Stimulated activated CD4-positive, alpha-beta T cell treated with anti-CD3 and anti-CD28 coated beads, TNF-alpha, amount 100 ng/mL, for 48 hours (primary cell): Measurements from ENCODE around the gene ANKLE1.
"Not testable (repeated sequence)": the region's sequence is repeated elsewhere in the genome, so short reads cannot be mapped to it uniquely, and the experiment has no call there.

ENCODE experiments used
- DNase-seq, 3 donors: peaks; one replicate each; pipeline ENCODE4 v3.0.0-alpha.2; 2020; ENCODE audit warnings: low read depth in 3 of 3

Gene ANKLE1

DNA sequence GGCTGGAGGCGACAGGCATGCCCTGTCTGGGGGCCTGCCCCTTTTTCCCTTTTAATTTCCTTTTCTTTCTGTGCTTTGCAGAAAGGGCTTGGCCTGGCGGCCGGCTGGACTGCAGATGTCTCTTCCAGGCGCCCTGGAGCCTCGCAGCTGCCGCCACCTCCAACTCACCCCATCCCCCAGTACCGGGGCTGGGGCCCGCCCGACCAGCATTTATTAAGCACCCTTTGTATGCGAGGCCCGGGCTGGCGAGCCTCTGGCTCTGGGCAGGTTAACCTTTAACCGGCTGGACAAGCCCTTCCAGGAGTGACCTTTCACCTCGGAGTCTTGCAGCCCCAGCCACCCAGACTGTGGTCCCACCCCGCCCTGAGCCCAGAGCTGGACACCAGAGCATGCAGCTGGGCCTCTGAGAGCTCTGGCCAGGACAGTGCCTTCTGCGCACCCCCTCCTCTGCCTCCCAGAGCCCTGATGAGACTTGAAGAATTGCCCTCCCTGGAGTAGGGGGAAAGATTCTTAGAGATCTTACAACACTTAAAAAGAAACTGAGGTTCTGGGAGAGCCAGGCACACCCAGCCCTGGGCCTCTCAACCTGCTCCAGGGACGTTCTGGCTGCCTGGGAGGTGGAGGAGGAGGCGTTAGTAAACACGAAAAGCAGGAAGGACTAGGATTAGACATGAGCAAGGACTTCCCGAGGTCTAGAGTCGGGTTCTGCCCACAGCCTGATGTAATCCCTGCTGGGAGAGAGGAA, 34.8 kb upstream of the ANKLE1 start:
- DNase-seq: no peak

- DNase-seq: no peak
Measured at GRCh38 chr19:17248011-17248776, 33.5 kb upstream of the ANKLE1 start.

- DNase-seq: no peak
Measured at GRCh38 chr19:17249887-17250548, 31.7 kb upstream of the ANKLE1 start.

- DNase-seq: no peak
Measured at GRCh38 chr19:17254636-17255035, 27.1 kb upstream of the ANKLE1 start.

GRCh38 chr19:17255150-17255621, 26.5 kb upstream of the ANKLE1 start:
- DNase-seq: no peak

GRCh38 chr19:17256130-17256529, 25.6 kb upstream of the ANKLE1 start:
- DNase-seq: no peak

DNA sequence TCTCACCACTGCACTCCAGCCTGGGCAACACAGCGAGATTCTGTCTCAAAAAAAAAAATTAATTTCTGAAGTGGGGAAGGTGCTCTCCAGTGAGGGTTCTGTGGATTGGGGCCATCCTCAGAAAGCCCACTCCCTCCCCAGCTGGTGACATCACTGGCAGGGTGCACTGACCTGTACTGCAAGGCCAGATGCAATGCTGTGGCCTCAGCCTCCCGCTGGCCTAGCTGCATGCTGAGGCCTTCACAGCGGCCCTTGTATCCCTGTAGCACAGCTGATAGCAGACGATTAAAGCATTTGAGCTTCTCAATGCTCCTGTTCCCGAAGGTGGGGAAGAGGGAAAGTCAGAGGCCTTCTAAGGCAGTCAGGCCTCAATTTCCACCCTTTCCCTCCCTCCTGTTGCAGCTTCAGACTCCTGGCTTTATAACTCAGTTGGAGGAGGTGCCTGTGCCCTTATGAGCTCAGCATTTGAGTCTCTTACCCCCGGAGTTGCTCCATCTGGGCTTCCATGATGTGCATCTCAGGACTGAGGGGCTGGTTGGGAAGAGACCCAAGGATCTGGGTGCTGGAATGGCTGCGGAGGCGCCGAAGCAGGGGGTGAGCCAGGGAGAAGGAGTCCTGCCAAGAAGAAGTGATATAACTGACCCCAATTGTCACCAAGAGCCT, 22.5 kb upstream of the ANKLE1 start:
- no peak for DNase-seq

- no peak for DNase-seq
Measured at GRCh38 chr19:17259934-17260333, 21.8 kb upstream of the ANKLE1 start.

- peak; percentile 85 to 88 (median 86) for DNase-seq
Measured at GRCh38 chr19:17260842-17261325, 20.8 kb upstream of the ANKLE1 start.

DNA sequence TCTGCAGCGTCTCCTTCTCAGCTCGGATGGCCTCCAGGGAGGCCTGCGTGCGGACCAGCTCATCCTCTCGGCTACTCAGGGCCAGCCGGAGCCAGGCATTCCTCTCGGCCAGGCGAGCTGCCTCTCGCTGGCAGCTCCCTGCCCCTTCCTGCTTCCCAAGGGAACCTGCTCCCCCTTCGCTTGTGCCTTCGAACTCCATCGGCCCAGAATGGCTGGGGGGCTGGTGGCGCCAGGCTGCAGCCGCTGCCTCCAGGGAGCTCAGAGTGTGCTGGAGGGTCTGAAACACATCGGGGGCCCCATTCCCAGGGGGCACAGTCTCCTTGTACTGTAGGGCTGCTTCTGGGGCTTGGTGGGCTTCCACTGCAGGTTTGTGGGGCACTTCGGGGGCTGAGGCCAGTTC, 19.1 kb upstream of the ANKLE1 start:
- no peak for DNase-seq

DNA sequence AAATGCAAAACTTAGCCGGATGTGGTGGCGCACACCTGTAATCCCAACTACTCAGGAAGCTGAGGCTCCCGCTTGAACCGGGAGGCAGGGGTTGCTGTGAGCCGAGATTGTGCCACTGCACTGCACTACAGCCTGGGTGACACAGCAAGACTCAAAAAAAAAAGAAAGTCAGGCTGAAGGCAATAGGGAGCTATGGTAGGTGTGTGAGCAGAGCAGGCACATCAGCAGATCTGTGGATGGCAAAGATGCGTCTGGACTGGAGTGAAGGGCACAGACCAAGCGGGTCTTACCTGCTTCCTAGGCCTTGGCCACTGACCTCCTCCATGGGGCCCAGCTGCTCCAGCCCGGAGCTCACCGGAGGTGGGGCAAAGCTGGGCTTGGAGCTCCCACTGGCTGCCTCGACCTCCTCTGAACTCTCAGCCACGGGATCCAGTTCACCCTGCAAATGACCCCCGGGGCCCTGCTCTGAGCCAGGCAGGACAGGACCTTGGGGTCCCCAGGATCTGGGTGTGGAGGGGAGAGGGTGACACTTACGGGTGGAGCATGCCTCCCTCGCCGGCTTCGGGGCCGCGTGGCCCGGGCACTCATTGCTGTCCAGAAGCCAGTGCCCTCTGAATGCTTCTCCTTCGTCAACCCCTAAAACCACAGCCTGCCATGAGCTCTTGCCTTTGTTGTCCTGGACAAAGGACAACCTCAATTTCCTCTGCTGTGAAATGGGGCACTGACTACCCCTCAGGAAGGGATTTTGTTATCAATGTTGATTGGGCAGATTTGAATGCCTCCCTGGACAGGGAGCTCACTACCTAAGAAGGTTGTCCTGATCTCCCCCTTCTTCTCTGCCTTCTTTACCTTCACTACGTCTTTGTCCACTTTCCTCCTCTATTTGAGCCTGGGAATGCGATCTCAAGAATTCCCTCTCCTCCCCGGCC, 17.7 kb upstream of the ANKLE1 start:
- no peak for DNase-seq

DNA sequence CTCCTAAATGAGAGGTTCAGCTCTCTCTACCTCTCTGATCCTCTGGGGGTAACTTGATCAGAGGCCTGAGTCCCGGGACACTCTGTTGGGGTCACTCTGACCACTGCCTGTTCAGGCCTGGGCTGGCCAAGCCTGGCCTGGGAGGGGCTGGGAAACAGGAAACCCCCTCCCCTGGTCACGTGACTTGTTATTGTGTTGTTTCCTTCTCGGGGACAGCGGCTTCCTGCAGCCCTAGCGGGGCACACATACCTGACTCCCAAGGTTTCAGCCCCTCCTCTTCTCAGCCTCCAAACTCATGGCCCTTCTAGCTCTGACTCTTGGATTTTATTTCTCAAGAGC, 17.1 kb upstream of the ANKLE1 start, which contains the start of gene USHBP1:
Gene USHBP1, minus strand, starts transcription at position 105 of the 339 bp plus-strand sequence. CDS start 446 bp downstream, outside the sequence.
- DNase-seq: no peak

GRCh38 chr19:17266026-17266425, 15.7 kb upstream of the ANKLE1 start:
- no peak for DNase-seq

DNA sequence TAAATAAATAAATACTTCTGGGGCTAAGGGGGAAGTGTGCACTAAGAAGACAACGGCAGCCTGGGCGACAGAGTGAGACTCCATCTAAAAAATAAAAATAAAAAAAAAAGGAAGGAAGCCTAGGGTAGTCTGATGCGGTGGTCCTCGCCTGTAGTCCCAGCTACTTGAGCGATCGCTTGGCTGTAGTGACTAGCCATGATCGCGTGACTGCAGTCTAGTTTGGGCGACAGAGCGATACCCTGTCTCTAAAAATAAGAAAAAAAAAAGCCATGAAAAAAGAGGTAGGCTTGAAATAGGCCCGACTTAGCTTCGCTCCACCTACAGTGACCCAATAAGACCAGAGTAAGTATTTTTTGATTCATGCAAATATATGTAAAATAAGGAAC, 15.1 kb upstream of the ANKLE1 start:
- no peak for DNase-seq

GRCh38 chr19:17266975-17267788, 14.5 kb upstream of the ANKLE1 start, which contains the start of gene BABAM1:
TSS of gene BABAM1 (plus strand) at chr19:17267443. CDS start at chr19:17268807, 1,364 bp downstream.
- peak; percentile 86 to 96 (median 95) for DNase-seq

- no peak for DNase-seq
Measured at GRCh38 chr19:17268754-17269153, 12.9 kb upstream of the ANKLE1 start.

DNA sequence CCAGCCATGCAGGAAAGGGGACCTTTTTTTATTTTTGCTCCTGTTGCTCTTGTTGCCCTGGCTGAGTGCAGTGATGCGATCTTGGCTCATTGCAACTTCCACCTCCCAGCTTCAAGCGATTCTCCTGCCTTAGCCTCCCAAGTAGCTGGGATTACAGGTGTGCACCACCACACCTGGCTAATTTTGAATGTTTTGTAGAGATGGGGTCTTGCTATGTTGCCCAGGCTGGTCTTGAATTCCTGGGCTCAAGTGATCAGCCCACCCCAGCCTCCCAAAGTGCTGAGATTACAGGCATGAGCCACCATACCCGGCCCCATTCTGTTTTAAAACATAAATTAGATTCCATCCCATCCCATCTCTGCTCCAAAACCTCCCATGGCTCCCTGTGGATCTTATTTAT, 6.8 kb upstream of the ANKLE1 start:
- not testable (repeated sequence) for DNase-seq

DNA sequence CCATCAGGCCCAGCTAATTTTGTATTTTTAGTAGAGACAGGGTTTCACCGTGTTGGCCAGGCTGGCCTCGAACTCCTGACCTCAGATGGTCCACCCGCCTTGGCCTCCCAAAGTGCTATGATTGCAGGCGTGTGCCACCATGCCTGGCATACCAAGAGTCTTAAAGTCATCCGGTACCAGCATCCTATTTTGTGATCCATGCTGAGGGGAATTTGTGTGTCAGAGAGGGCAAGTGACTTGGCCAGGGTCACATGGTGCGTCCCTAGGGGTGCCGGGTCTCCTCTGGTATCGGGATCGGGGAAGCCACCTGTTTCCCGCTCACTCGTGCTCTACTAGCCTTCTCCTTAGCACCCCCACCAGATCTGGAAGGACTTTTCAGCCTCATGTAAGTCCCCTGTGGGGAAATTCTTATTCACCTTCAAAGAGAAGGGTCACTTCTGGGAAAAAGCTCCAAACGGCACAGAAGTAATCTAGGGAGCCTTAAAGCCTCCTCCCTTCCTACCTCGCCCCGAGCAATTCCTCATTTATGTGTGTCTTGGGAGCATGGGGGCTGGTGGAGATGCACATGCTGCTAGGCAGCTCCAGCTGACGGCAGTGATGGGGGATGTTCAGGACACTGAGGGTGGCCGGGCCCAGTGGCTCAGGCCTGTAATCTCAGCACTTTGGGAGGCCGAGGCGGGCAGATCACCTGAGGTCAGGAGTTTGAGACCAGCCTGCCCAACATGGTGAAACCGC, 6.1 kb upstream of the ANKLE1 start:
- DNase-seq: no peak

DNA sequence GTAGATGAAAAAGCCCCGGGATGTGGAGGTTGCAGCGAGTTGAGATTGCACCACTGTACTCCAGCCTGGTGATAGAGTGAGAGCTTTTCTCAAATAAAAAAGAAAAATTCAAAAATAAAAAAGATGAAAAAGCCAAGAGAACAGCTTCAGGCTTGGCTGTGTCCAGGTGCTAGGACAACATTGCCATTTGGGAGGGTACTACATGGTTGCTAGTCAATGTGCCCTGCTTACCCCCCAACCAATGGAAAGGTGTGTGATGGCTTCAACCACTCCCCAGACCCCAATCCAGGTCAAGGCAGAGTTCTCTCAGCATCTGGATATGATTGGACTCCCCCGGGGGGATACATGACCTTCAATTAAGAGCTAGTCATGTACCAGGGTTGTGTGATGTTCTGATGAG, 2.3 kb upstream of the ANKLE1 start:
- no peak for DNase-seq
